GM19099 (cell line): ENCODE results near the gene UGGT2.

Experiments used
- POLR2A ChIP-seq: IDR thresholded peaks from 3 replicates; pipeline ENCODE4 v1.6.1; 2011; ENCODE audit warnings: low read depth; ENCODE audit not compliant: insufficient read length; ENCODE audit errors: extremely low read depth

UGGT2 gene

DNA sequence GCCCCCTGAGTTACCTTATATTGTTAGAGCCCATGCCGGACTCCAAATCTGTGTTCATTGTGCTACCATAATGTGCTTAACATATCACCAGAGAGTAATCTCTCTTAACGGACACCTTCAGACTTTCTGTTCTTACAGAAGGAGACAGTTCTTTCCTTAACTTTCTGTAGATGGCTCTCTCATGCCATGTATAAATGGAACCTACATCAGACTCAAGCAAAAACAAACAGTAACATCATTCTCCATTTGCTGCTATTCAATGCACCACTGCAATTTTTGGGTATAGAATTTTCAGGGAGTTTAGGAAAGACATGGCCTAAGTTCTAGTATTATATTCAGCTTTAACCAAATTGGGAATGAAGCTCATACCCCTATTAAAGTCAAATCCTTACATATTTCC, 12.6 kb upstream of the UGGT2 start:
- TF ChIP-seq POLR2A: no peak

DNA sequence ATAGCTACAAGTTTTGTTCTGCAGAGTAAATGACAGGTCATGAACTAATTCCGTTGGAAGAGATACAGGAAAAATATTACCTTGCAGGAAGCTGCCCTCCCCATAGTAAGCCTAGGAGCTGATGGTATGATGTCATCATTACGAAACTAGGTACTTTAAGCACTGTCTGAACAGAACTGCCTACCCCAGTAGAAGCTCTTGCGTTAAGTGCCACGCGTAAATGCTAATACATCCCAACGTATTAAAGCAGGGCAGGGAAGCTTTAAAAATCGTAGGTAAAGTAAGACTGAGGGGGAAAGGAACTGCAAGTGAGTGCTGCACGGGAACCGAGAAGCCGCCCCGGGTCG, 572 bp downstream of the UGGT2 start:
- no peak for TF ChIP-seq POLR2A

DNA sequence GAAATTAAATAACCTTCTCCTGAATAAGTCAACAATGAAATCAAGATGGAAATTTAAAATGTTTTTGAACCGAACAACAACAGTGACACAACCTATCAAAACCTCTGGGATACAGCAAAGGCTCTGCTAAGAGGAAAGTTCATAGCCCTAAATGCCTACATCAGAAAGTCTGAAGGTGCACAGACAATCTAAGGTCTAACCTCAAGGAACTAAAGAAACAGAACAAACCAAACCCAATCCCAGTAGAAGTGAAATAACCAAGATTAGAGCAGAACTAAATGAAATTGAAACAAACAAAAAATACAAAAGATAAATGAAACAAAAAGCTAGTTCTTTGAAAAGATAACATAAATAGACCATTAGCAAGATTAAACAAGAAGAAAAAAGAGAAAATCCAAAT, 9.0 kb downstream of the UGGT2 start:
- TF ChIP-seq POLR2A: no peak

GRCh38 chr13:96041326-96042110, 11.7 kb downstream of the UGGT2 start:
- no peak for TF ChIP-seq POLR2A

GRCh38 chr13:96036515-96036914, 16.7 kb downstream of the UGGT2 start:
- TF ChIP-seq POLR2A: no peak

DNA sequence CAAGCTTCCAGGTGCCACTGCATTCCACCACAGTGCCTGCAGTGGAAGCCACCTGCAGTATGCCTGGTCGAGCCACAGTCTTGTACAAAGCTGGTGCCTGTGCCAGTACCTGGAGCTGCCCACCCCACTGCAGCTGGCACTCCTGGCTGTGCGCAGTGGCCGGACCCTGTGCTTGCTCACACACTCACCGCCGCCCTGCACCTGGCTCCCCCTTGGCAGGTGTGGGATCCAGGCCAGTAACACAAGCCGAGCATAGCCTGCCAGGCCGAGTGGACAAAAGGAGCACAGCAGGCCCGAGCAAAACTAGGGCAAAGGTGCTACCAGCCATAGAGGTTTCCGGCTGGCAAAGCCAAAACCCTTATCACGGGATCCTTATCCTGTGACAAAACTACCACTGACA, 18.5 kb downstream of the UGGT2 start:
- no peak for TF ChIP-seq POLR2A

DNA sequence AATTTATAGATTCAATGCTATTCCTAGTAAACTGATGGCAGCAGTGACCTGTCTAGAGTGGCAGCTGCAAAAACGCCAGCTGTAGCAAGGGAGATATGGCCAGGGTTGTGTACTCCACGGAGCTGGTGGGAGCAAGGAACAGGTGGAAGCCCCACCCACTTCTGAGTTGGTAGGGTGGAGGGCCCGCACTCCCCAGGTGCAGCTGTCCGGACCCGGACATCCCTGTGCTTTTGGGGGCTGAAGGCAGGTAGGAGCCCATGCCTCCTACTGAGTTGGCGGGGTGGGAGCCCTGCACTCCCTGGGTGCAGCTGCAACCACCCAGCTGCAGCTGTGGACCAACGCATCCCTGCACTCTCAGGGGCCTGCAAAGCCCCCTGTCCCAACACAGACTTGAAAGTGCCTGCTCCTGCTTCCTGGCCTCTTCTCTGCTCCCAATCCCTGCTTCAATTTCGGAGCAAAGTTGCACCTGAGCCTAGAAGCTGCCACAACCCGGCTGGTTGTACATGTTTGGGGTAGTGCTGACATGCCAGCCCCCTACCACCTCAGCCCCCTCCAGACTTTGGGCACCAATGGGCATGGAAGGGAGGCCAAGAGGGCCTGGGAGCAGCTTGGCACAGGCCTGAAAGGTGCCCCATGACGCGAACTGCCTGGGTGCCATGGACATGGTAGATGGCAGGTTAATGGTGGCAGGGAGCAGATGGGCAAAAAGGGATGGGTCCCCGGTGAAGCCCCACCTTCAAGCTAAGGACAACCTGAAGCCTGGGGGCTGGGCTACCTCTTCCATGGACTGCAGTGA, 19.8 kb downstream of the UGGT2 start:
- TF ChIP-seq POLR2A: no peak

DNA sequence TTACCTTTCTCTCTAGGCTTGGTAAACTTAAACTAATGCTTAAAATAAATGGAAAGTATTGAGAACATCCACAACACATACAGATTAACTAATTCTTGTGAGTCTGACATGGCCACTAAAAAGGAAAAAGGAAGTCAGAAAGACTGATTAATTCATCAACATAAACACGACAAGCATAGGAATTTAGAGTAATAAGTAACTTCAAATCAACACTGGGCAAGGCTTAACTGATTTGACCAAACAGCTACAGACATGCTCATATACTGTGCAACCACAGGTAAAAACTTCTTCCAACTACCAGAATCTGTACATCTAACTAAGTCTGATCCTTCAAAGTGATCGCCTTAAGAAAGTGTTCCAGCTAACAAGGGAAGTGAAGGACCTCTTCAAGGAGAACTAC, 20.5 kb downstream of the UGGT2 start:
- no peak for TF ChIP-seq POLR2A

- no peak for TF ChIP-seq POLR2A
Measured at GRCh38 chr13:96029002-96029401, 24.2 kb downstream of the UGGT2 start.

DNA sequence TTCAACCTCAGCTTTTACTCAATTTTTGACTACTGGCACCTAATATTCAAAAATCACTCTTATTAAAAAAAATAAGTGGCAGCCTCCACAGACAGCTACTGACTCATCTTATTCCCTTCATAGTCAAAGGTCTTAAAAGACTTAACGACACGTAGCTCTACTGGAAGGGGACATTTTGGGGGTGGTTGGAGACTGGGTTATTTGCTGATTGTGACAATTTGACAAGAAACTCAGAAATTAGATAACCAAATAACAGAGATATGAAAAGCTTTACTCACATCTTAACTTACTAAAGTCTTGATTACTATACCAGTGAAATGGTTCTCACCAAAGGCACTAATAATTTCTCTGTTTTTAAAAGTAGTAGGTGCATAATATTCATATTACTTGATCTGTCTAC, 25.7 kb downstream of the UGGT2 start:
- no peak for TF ChIP-seq POLR2A

GRCh38 chr13:96025283-96025682, 27.9 kb downstream of the UGGT2 start:
- TF ChIP-seq POLR2A: no peak

DNA sequence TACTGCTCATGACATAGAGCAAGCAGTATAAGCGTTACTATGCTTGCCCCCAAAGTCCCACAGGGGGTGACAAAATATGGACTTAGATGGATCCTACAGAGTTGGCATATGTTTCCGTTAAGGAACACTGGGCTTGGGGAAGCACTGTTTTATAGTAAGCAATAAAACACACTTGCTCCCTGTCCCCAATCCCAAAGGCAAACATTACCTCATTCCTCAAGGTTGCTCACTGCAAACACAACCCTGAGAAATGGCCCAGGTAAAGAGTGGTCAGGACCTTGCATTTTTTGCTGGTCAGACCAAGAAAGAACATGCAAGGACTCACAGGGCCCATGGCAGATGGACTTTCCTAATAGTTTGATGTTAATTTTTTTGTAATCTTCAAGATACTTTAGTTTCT, 32.3 kb downstream of the UGGT2 start:
- TF ChIP-seq POLR2A: no peak

- no peak for TF ChIP-seq POLR2A
Measured at GRCh38 chr13:96020155-96020575, 33.0 kb downstream of the UGGT2 start.

DNA sequence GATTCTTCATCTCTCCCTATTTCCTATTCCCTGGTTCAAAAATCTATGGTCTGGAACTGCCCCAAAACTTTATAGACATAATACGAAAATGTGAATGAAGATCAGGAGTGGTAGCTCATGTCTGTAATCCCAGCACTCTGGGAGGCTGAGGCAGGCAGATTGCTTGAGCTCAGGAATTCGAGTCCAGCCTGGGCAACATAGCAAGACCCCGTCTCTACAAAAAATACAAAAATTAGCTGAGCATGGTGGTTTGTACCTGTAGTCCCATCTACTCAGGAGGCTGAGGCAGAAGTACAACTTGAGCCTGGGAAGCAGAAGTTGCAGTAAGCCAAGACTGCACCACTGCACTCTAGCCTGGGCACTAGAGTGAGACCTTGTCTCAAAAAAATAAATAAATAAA, 35.1 kb downstream of the UGGT2 start:
- TF ChIP-seq POLR2A: no peak

DNA sequence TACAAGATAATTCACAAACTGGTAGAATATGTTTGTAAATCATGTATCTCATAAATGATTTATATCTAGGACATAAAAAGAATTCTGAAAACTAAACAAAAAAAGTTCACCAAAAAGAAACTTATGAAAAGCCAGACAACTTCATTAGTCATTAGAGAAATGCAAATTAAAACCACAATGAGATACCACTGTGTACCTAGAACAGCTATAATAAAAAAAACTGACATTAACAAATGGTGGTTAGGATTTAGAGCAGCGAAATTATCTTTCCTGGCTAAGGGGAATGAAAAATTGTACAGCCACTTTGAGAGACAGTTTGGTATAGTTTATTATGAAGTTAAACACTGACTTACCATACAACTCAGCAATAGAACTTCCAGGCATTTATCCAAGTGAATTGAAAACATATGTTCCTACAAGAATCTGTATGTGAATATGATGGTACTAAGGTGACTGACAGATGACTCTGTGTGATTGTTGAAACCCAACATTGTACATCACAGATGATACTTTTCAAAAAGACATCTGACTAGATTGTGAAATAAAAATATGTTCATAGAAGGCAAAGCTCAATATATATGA, 41.8 kb downstream of the UGGT2 start:
- no peak for TF ChIP-seq POLR2A

DNA sequence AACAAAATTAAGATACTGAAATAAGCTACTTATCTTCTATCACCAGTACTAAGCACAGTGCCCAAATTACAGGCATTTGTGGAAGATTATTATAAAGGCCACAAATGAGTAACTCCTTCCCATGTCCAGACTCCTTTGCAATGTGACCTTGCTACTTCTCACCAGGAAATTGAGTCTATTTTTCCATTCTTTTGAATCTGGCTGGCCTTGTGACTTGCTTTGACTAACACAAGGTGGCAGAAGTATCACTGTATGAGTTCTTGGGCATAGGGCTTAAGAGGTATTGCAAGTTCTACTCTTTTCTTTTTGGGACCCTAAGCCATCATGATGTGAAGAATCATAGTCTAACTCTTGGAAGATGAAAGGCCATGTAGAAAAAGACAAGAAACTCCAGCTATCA, 49.9 kb downstream of the UGGT2 start:
- TF ChIP-seq POLR2A: no peak
